ENCODE data around the gene ZSWIM6. TPM values are rescaled to one million over a fixed set of nuclear protein-coding genes. Genes with fewer than 3 reads are reported as not detected.

ZSWIM6 gene
- total RNA-seq, 6 experiments from 2014 or later, result 2.8 to 7.2 (median 4.1) TPM

DNA sequence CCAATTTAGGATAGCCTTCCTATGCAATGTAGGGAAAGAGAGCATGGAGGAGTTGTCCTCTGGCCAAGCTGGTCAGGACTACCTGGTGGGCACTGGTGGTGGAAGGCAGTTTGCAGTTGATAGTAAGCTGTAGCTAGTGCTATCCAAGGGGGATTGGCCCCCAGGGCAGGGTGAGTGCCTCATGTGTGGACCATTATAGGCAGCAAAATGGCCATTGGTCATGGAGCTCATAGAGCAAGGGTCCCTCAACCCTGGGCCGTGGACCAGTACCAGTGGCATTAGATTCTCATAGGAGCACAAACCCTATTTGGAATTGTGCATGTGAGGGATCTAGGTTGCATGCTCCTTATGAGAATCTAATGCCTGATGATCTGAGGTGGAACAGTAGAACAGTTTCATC, 139.3 kb downstream of the ZSWIM6 start:
- ATAC-seq (no peak), DNase-seq (no peak)
- Histone ChIP-seq H3K4me1 (peaks cover 0 to 26% (median 4%) of the 10 kb centered on the region in 4 donors), H3K4me3 (no peak overlapping the region), H3K27me3 (no peaks in the 10 kb centered on the region), H3K27ac (no peak overlapping the region), H3K36me3 (peaks cover 0 to 4% (median 0%) of the 10 kb centered on the region in 4 donors), H3K9me3 (no peaks in the 10 kb centered on the region)
- WGBS (ENCODE audit: insufficient coverage, low coverage, low lambda C conversion rate, missing lambda C conversion rate), result no CpG with 5 or more reads among the region's 1 CpG
- intact Hi-C loops (cut with DNase I), result no loop called here
- TF ChIP-seq CTCF (IDR thresholded peaks at IDR 0.05), result no peak
- TF ChIP-seq POLR2A (IDR thresholded peaks at IDR 0.05), result no peak

- intact Hi-C loops (cut with DNase I), result no loop called here
- ATAC-seq (peak; percentile 50 to 63 (median 50)), DNase-seq (no peak)
- Histone ChIP-seq H3K27me3 (no peaks in the 10 kb centered on the region), H3K27ac (no peak overlapping the region), H3K9me3 (no peaks in the 10 kb centered on the region), H3K4me3 (no peak overlapping the region), H3K36me3 (peaks cover 0 to 4% (median 0%) of the 10 kb centered on the region in 4 donors), H3K4me1 (peaks cover 0 to 16% (median 0%) of the 10 kb centered on the region in 4 donors)
- no peak for TF ChIP-seq POLR2A (IDR thresholded peaks at IDR 0.05)
- no peak for TF ChIP-seq CTCF (IDR thresholded peaks at IDR 0.05)
- WGBS (ENCODE audit: insufficient coverage, low coverage, low lambda C conversion rate, missing lambda C conversion rate), result 51% methylated on average over 6 of the region's 7 CpGs
Observed at GRCh38 chr5:61472172-61472958, 140.3 kb downstream of the ZSWIM6 start.

- intact Hi-C loops (cut with DNase I), result no loop called here
- peaks cover 0 to 4% (median 0%) of the 10 kb centered on the region in 4 donors for H3K36me3 ChIP-seq
- WGBS (ENCODE audit: insufficient coverage, low coverage, low lambda C conversion rate, missing lambda C conversion rate), result 76% methylated on average over 4 of the region's 4 CpGs
- H3K9me3 ChIP-seq, result no peaks in the 10 kb centered on the region
- TF ChIP-seq POLR2A (IDR thresholded peaks at IDR 0.05), result no peak
- TF ChIP-seq CTCF (IDR thresholded peaks at IDR 0.05), result no peak
- H3K4me3 ChIP-seq, result no peak overlapping the region
- H3K27ac ChIP-seq, result no peak overlapping the region
- H3K27me3 ChIP-seq, result no peaks in the 10 kb centered on the region
- DNase-seq (no peak), ATAC-seq (no peak)
- peaks cover 0 to 15% (median 5%) of the 10 kb centered on the region in 4 donors for H3K4me1 ChIP-seq
Observed at GRCh38 chr5:61474746-61475145, 142.7 kb downstream of the ZSWIM6 start.

DNA sequence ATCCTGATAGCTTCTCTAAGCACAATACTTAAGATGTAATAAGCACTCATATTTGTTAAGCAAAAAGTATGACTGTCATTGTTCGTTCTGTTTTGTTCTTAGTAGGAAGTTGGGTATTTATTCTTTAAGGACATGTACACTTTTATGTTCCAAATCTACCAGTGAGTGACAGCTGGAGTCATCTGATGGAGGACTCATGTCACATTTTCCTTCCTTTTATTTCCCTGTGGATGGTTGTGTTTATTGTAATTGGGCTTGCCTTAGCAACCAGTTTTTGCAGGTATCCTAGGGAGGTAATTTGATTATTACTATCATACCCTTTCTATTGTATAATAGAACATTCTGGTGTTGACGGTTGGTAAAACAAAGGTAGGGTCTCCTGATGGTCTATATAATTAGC, 145.7 kb downstream of the ZSWIM6 start:
- no peak overlapping the region for H3K27ac ChIP-seq
- 95% methylated on average over 2 of the region's 2 CpGs for WGBS (ENCODE audit: insufficient coverage, low coverage, low lambda C conversion rate, missing lambda C conversion rate)
- H3K36me3 ChIP-seq, result peaks cover 0 to 4% (median 0%) of the 10 kb centered on the region in 4 donors
- H3K9me3 ChIP-seq, result no peaks in the 10 kb centered on the region
- no peak for ATAC-seq
- H3K27me3 ChIP-seq, result no peaks in the 10 kb centered on the region
- intact Hi-C loops (cut with DNase I), result no loop called here
- DNase-seq, result no peak
- H3K4me1 ChIP-seq, result peaks cover 0 to 20% (median 5%) of the 10 kb centered on the region in 4 donors
- no peak overlapping the region for H3K4me3 ChIP-seq
- TF ChIP-seq CTCF (IDR thresholded peaks at IDR 0.05) (no peak), POLR2A (IDR thresholded peaks at IDR 0.05) (no peak)
